ENCODE data around the gene TNK2. TPM values are rescaled to one million over a fixed set of nuclear protein-coding genes. Genes with fewer than 3 reads are reported as not detected.

The TNK2 gene
- total and polyA plus RNA-seq, 2 of the 13 experiments (the other 11 are each of a cell fraction or from before 2014, with no cell fraction given) = 4.6 to 5.8 TPM

DNA sequence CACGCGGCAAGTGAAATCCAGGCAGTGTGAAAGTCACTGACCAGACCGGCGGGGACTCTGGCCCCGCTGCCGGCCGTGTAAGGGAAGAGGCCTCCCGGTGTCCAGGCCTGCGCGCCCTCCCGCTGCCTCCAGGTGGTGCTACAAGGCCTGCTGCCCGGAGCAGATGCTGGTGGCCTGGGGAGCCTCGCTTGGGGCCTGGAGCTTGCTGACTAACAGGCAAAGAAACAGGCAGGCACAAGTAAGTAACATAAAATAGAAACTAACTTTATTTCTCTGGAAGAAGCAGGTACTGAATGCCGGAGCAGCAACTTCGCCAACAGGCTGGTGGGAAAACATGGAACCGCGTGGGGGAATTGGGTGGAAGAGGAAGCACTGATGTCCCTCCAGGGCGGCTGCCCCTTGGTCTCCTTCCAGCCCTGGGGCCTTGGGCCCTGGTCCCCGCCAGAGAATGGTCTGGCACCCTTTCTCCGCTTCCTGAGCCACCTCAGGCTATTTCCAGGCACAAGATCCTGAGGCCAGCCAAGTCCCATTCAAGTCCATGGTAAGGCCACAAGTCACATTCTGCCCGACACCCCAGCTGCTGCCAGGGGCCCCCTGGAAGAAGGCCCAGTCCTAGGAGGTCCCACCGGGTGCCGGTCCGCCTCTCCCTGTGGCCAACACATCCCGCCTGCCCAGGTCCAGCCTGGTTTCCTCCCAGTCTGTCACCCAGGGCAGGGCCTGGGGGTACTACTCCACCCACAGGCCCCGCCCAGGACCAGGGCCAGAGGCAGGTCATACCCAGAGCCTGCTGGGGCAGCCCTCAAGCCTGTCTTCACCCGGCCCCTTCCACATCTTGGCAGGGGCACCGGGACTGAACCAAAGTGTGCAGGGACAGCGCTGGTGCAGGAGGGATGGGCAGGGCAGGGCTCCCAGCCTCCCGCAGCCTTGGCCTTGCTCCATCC is 45.0 kb downstream of the TNK2 start (continued):
- 0 out of 2 replicates have a peak, but pooled peaks have one; percentile 33 for TF ChIP-seq GATAD1 (CRISPR knock-in tag; IDR thresholded peaks at IDR 0.05)
- no peak for TF ChIP-seq NR2F2 (IDR thresholded peaks at IDR 0.05; ENCODE audit: borderline replicate concordance, low read depth)
- peak; percentile 53; the same call in 1 of the 2 replicates for TF ChIP-seq GABPB1 (CRISPR knock-in tag; IDR thresholded peaks at IDR 0.05)
- 0 out of 2 replicates have a peak, but pooled peaks have one; percentile 80 for TF ChIP-seq ZNF598 (CRISPR knock-in tag; IDR thresholded peaks at IDR 0.05; ENCODE audit: borderline replicate concordance)
- TF ChIP-seq SALL1 (CRISPR knock-in tag; IDR thresholded peaks at IDR 0.05) = peak; percentile 74
- peak; percentile 20; the same call in 1 of the 2 replicates for TF ChIP-seq IKZF5 (CRISPR knock-in tag; IDR thresholded peaks at IDR 0.05)
- TF ChIP-seq ETV6 (CRISPR knock-in tag; conservative IDR thresholded peaks at IDR 0.05) = no peak
- no peak for TF ChIP-seq TMF1 (CRISPR knock-in tag; IDR thresholded peaks at IDR 0.05; ENCODE audit: low read depth)
- TF ChIP-seq GPN1 (CRISPR knock-in tag; IDR thresholded peaks at IDR 0.05; ENCODE audit: borderline replicate concordance) = no peak
- no peak for TF ChIP-seq ZNF713 (CRISPR knock-in tag; IDR thresholded peaks at IDR 0.05)
- TF ChIP-seq SMYD3 (CRISPR knock-in tag; IDR thresholded peaks at IDR 0.05) = no peak
- TF ChIP-seq PHF8 (CRISPR knock-in tag; IDR thresholded peaks at IDR 0.05) = no peak
- no peak for TF ChIP-seq ARID2 (CRISPR knock-in tag; IDR thresholded peaks at IDR 0.05; ENCODE audit: borderline replicate concordance)
- peak; percentile 56; the same call in 1 of the 2 replicates for TF ChIP-seq ZNF766 (CRISPR knock-in tag; IDR thresholded peaks at IDR 0.05; ENCODE audit: borderline replicate concordance)
- TF ChIP-seq NFYB (CRISPR knock-in tag; IDR thresholded peaks at IDR 0.05) = no peak
- TF ChIP-seq FOXJ3 (CRISPR knock-in tag; IDR thresholded peaks at IDR 0.05; ENCODE audit: borderline replicate concordance) = no peak
- TF ChIP-seq ZNF264 (CRISPR knock-in tag; IDR thresholded peaks at IDR 0.05) = 0 out of 2 replicates have a peak, but pooled peaks have one; percentile 32
- no peak for TF ChIP-seq TFDP2 (CRISPR knock-in tag; IDR thresholded peaks at IDR 0.05)
- no peak for TF ChIP-seq STAT6 (CRISPR knock-in tag; IDR thresholded peaks at IDR 0.05; ENCODE audit: borderline replicate concordance)
- no peak for TF ChIP-seq HNRNPK (IDR thresholded peaks at IDR 0.05; ENCODE audit: low read depth, low read length, poor library complexity, severe bottlenecking)
- no peak for TF ChIP-seq JUNB (CRISPR knock-in tag; IDR thresholded peaks at IDR 0.05; ENCODE audit: borderline replicate concordance)
- TF ChIP-seq ZNF547 (CRISPR knock-in tag; IDR thresholded peaks at IDR 0.05) = no peak
- no peak for TF ChIP-seq TEAD2 (CRISPR knock-in tag; IDR thresholded peaks at IDR 0.05)
- TF ChIP-seq POGZ (CRISPR knock-in tag; IDR thresholded peaks at IDR 0.05) = no peak
